ENCODE results near the gene TMEM212. TPM values are rescaled to one million over a fixed set of nuclear protein-coding genes. Genes with fewer than 3 reads are reported as not detected.

TMEM212 gene
- total and polyA plus RNA-seq, 2 experiments from 2014 or later, result not detected

- Histone ChIP-seq H3K9me3 (ENCODE audit: low read depth) (no peaks in the 10 kb centered on the region), H3K27ac (peak overlapping the region; percentile 85), H3K36me3 (replicated peaks; ENCODE audit: insufficient read depth, low read depth) (no peaks in the 10 kb centered on the region), H3K4me3 (no peak overlapping the region), H3K4me1 (ENCODE audit: insufficient read depth) (peaks cover 19% of the 10 kb centered on the region), H2AFZ (no peak overlapping the region), H3K4me2 (peak overlapping the region; percentile 11), H4K20me1 (ENCODE audit: insufficient read depth, poor library complexity, severe bottlenecking) (no peaks in the 10 kb centered on the region), H3K27me3 (no peaks in the 10 kb centered on the region), H3K79me2 (no peaks in the 10 kb centered on the region), H3K9me2 (replicated peaks; ENCODE audit: insufficient read depth) (no peaks in the 10 kb centered on the region)
- 80% methylated on average over 4 of the region's 4 CpGs for WGBS (ENCODE audit: low lambda C conversion rate, missing lambda C conversion rate)
- TF ChIP-seq CTCF (IDR thresholded peaks at IDR 0.05; ENCODE audit: poor library complexity), result no peak
- TF ChIP-seq EZH2 (IDR thresholded peaks at IDR 0.05; ENCODE audit: borderline replicate concordance), result no peak
- TF ChIP-seq EZH2phosphoT487 (IDR thresholded peaks at IDR 0.05; ENCODE audit: low read depth, severe bottlenecking, unreplicated experiment), result no peak
- no peak for DNase-seq (ENCODE audit: low spot score)
These were observed 31.7 kb downstream of the TMEM212 start for GRCh38 chr3:171874879-171875278.

- Histone ChIP-seq H3K4me1 (ENCODE audit: insufficient read depth) (peaks cover 19% of the 10 kb centered on the region), H3K27ac (peak overlapping the region; percentile 85), H4K20me1 (ENCODE audit: insufficient read depth, poor library complexity, severe bottlenecking) (no peaks in the 10 kb centered on the region), H2AFZ (no peak overlapping the region), H3K36me3 (replicated peaks; ENCODE audit: insufficient read depth, low read depth) (no peaks in the 10 kb centered on the region), H3K79me2 (no peaks in the 10 kb centered on the region), H3K4me3 (no peak overlapping the region), H3K9me3 (ENCODE audit: low read depth) (no peaks in the 10 kb centered on the region), H3K9me2 (replicated peaks; ENCODE audit: insufficient read depth) (no peaks in the 10 kb centered on the region), H3K27me3 (no peaks in the 10 kb centered on the region), H3K4me2 (no peak overlapping the region)
- WGBS (ENCODE audit: low lambda C conversion rate, missing lambda C conversion rate), result 54% methylated on average over 4 of the region's 4 CpGs
- peak; percentile 21 for DNase-seq (ENCODE audit: low spot score)
- TF ChIP-seq EZH2 (IDR thresholded peaks at IDR 0.05; ENCODE audit: borderline replicate concordance) (no peak), CTCF (IDR thresholded peaks at IDR 0.05; ENCODE audit: poor library complexity) (no peak), EZH2phosphoT487 (IDR thresholded peaks at IDR 0.05; ENCODE audit: low read depth, severe bottlenecking, unreplicated experiment) (no peak)
These were observed 32.8 kb downstream of the TMEM212 start for GRCh38 chr3:171875923-171876412.

- WGBS (ENCODE audit: low lambda C conversion rate, missing lambda C conversion rate), result 58% methylated on average over 5 of the region's 5 CpGs
- no peaks in the 10 kb centered on the region for H4K20me1 ChIP-seq (ENCODE audit: insufficient read depth, poor library complexity, severe bottlenecking)
- TF ChIP-seq CTCF (IDR thresholded peaks at IDR 0.05; ENCODE audit: poor library complexity) (no peak), EZH2 (IDR thresholded peaks at IDR 0.05; ENCODE audit: borderline replicate concordance) (no peak), EZH2phosphoT487 (IDR thresholded peaks at IDR 0.05; ENCODE audit: low read depth, severe bottlenecking, unreplicated experiment) (no peak)
- H3K79me2 ChIP-seq, result no peaks in the 10 kb centered on the region
- H3K9me3 ChIP-seq (ENCODE audit: low read depth), result no peaks in the 10 kb centered on the region
- H3K36me3 ChIP-seq (replicated peaks; ENCODE audit: insufficient read depth, low read depth), result no peaks in the 10 kb centered on the region
- H3K27ac ChIP-seq, result peak overlapping the region; percentile 85
- no peaks in the 10 kb centered on the region for H3K27me3 ChIP-seq
- peak overlapping the region; percentile 4 for H3K4me2 ChIP-seq
- no peaks in the 10 kb centered on the region for H3K9me2 ChIP-seq (replicated peaks; ENCODE audit: insufficient read depth)
- peaks cover 19% of the 10 kb centered on the region for H3K4me1 ChIP-seq (ENCODE audit: insufficient read depth)
- H2AFZ ChIP-seq, result no peak overlapping the region
- peak; percentile 32 for DNase-seq (ENCODE audit: low spot score)
- no peak overlapping the region for H3K4me3 ChIP-seq
These were observed 33.6 kb downstream of the TMEM212 start for GRCh38 chr3:171876680-171877147.
